Ascending aorta (tissue), 2 donors: ENCODE data around the gene PDS5B. TPM values are rescaled to one million over a fixed set of nuclear protein-coding genes. Genes with fewer than 3 reads are reported as not detected.

Source experiments
- DNase-seq, 2 donors: peaks; one replicate each; pipeline ENCODE4 v3.0.0-alpha.2; 2019; ENCODE audit warnings: low spot score in 2 of 2
- H3K27ac ChIP-seq, 2 donors: fragments of 200-600 bp; sonication (generic); one replicate each; pipeline ENCODE4 v1.5.1; 2016 to 2017; ENCODE audit warnings: mild to moderate bottlenecking in 1 of 2
- H3K27me3 ChIP-seq: fragments of 200-600 bp; sonication (generic); one replicate; pipeline ENCODE4 v1.5.1; 2017
- H3K36me3 ChIP-seq, 2 donors: fragments of 200-600 bp; sonication (generic); one replicate each; pipeline ENCODE4 v1.5.1; 2016
- H3K4me1 ChIP-seq, 2 donors: fragments of 200-600 bp; sonication (generic); one replicate each; pipeline ENCODE4 v1.5.1; 2016 to 2017; ENCODE audit warnings: mild to moderate bottlenecking in 1 of 2
- H3K4me3 ChIP-seq, 2 donors: fragments of 200-600 bp; sonication (generic); one replicate each; pipeline ENCODE4 v1.5.1; 2016 to 2017; ENCODE audit warnings: mild to moderate bottlenecking in 1 of 2
- H3K9me3 ChIP-seq, 2 donors: fragments of 200-600 bp; sonication (generic); one replicate each; pipeline ENCODE4 v1.5.1; 2016
- CTCF ChIP-seq, 3 experiments: fragments of 200-600 bp in 2 of 3; fragments of 450-650 bp in 1 of 3; sonication (generic) in 2 of 3; IDR thresholded peaks; one replicate each; pipeline ENCODE4 v1.5.1; 2016 to 2019; ENCODE audit warnings: antibody characterized with exemption in 3 of 3, mild to moderate bottlenecking in 1 of 3, moderate library complexity in 1 of 3
- intact Hi-C: fragments of 100-400 bp; cut with DNase I; formaldehyde crosslinking; loops from one replicate; pipeline ENCODE4 v1.15.1; 2023
- total RNA-seq: library from RNA; depleted of rRNA; stranded (reverse); fragments of >200 nt; gene quantifications from one replicate; pipeline ENCODE4 v1.1.0, GENCODE V29; 2016

Gene PDS5B
- total RNA-seq, 1 donor from 2014 or later: 31.0 TPM

GRCh38 chr13:32587011-32587810 is 959 bp downstream of the PDS5B start:
- no peaks in the 10 kb centered on the region for H3K36me3 ChIP-seq
- H3K27me3 ChIP-seq: no peaks in the 10 kb centered on the region
- no peaks in the 10 kb centered on the region for H3K9me3 ChIP-seq
- peak in 1 of 2 donors; percentile 81 for DNase-seq
- TF ChIP-seq CTCF (IDR thresholded peaks at IDR 0.05): peak in 1 of 3 experiments; percentile 23
- intact Hi-C loops: loop anchor here (1.0 to 10.0 kb wide), 7 partner anchors 48 to 1135 kb away; partner anchors contain the start of genes N4BP2L1 and N4BP2L2
- H3K4me3 ChIP-seq: peak overlapping the region; percentile 88 to 96
- H3K27ac ChIP-seq: peak overlapping the region; percentile 86 to 98
- peaks cover 0 to 18% of the 10 kb centered on the region in 2 donors for H3K4me1 ChIP-seq

- intact Hi-C loops: loop anchor here (1.0 to 10.0 kb wide), 7 partner anchors 49 to 1135 kb away; partner anchors contain the start of genes N4BP2L1 and N4BP2L2
- Histone ChIP-seq H3K36me3 (no peaks in the 10 kb centered on the region), H3K4me3 (peak overlapping the region; percentile 88 to 96), H3K4me1 (peaks cover 0 to 18% of the 10 kb centered on the region in 2 donors), H3K27ac (peak overlapping the region; percentile 86 to 98), H3K9me3 (no peaks in the 10 kb centered on the region), H3K27me3 (no peaks in the 10 kb centered on the region)
- TF ChIP-seq CTCF (IDR thresholded peaks at IDR 0.05): no peak
- DNase-seq: no peak
These were observed 1.5 kb downstream of the PDS5B start for GRCh38 chr13:32587811-32588170.

DNA sequence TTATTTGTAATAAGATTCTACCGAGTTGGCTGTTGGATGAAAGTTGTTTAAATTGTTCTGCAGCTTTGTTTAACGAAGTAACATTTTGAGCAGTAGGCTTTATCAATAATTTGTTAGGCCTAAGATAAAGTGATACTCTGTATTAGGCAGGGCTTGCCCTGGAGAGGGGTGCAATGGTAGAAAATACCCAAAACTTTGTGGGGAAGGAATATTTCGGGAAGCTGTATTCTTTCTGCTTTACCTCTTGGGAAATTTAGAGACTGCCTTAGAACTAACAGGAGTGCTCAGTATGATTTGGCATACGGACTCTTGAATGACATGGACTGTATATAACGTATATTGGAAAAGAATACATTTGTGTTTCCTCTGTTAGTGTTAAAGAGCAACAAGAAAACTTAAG is 2.5 kb downstream of the PDS5B start:
- H3K4me3 ChIP-seq: peak overlapping the region; percentile 88 to 96
- no peaks in the 10 kb centered on the region for H3K27me3 ChIP-seq
- peak overlapping the region; percentile 86 to 98 for H3K27ac ChIP-seq
- peaks cover 0 to 18% of the 10 kb centered on the region in 2 donors for H3K4me1 ChIP-seq
- no peak for TF ChIP-seq CTCF (IDR thresholded peaks at IDR 0.05)
- no peaks in the 10 kb centered on the region for H3K36me3 ChIP-seq
- no peaks in the 10 kb centered on the region for H3K9me3 ChIP-seq
- intact Hi-C loops: loop anchor here (5.0 to 10.0 kb wide), 5 partner anchors 161 to 1134 kb away; partner anchors contain the start of gene N4BP2L1
- no peak for DNase-seq

DNA sequence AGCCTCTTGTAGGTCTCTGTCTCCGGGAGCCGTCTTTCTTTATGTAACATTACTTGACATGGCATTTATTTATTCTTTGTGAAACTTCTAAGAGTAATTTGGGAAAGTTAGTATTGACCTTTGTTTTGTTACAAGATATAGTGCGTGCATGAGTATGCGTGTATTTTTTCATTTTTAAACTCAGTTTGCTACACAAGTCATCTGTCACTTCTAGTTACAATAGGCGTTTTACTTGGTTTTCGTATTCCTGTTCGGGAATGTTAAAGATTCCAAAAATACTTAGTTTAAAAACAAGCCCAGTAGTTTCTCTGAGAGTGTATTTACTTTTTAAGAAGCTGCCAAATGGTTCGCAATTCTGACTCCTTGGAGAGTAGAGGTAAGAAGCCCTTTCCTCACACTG is 3.2 kb downstream of the PDS5B start:
- Histone ChIP-seq H3K27ac (peak overlapping the region; percentile 86 to 98), H3K36me3 (no peaks in the 10 kb centered on the region), H3K27me3 (no peaks in the 10 kb centered on the region), H3K4me3 (peak overlapping the region in 1 of 2 donors; percentile 96), H3K9me3 (no peaks in the 10 kb centered on the region), H3K4me1 (peaks cover 0 to 21% of the 10 kb centered on the region in 2 donors)
- DNase-seq: no peak
- intact Hi-C loops: loop anchor here (5.0 to 10.0 kb wide), 5 partner anchors 162 to 1133 kb away; partner anchors contain the start of gene N4BP2L1
- no peak for TF ChIP-seq CTCF (IDR thresholded peaks at IDR 0.05)

- intact Hi-C loops: no loop called here
- Histone ChIP-seq H3K9me3 (no peaks in the 10 kb centered on the region), H3K4me3 (peak overlapping the region in 1 of 2 donors; percentile 11), H3K27ac (peak overlapping the region; percentile 86 to 98), H3K27me3 (no peaks in the 10 kb centered on the region), H3K4me1 (peaks cover 0 to 20% of the 10 kb centered on the region in 2 donors), H3K36me3 (no peaks in the 10 kb centered on the region)
- no peak for DNase-seq
- TF ChIP-seq CTCF (IDR thresholded peaks at IDR 0.05): no peak
These were observed 4.0 kb downstream of the PDS5B start for GRCh38 chr13:32590266-32590665.
